HG02678 (cell line): Measurements from ENCODE around the gene PAGE2.
"Not testable (repeated sequence)": the region's sequence is repeated elsewhere in the genome, so short reads cannot be mapped to it uniquely, and the experiment has no call there.

ENCODE experiments used
- ATAC-seq: cut with Tn5 transposase; IDR thresholded peaks from one replicate; pipeline ENCODE4 v1.9.1; 2021; ENCODE audit warnings: mild to moderate bottlenecking, moderate library complexity; ENCODE audit not compliant: unreplicated experiment

PAGE2 gene

GRCh38 chrX:55120761-55121358 is 32.0 kb downstream of the PAGE2 start:
- ATAC-seq = no peak

DNA sequence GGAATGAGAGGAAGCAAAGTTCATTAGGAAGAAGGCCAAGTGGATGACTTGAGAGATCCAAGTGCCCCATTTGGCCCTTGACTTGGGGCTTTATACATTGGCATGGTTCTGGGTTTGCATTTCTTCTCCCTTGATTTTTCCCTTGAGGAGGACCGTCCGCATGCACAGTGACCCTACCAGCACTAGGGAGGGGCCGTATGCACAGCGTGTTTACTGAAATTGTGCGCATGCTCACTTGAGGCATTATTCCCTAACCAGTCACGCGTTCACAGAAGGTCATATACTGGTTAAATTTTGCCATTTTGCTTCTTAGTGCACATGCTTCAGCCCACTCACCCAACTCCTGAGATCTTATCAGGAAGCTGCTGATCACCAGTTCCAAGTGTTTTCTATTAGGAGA is 35.1 kb downstream of the PAGE2 start:
- ATAC-seq = no peak

- no peak for ATAC-seq
Measured at GRCh38 chrX:55127692-55128091, 38.9 kb downstream of the PAGE2 start.

- ATAC-seq = no peak
Measured at GRCh38 chrX:55129361-55129760, 40.5 kb downstream of the PAGE2 start.

DNA sequence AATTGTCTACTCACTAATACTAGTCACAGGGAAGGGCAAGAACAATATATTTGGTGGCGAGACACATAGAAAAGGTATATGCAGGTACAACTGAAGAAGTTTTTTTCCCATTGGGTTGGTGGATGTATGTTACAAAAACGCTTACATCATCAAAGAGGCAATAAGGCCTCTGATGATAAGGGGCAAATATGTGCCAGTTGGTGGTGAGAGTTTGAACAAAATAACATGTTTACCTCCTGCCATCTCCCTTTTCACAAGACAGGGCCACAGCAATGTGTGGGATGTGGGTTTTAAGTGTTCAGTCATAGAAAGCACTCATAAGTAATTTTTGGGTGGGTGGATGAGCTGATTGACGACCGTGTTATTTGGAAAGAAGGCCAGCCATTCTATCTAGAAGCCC is 41.7 kb downstream of the PAGE2 start:
- ATAC-seq = no peak

- ATAC-seq = no peak
Measured at GRCh38 chrX:55132416-55132815, 43.6 kb downstream of the PAGE2 start.

GRCh38 chrX:55135171-55135570 is 46.4 kb downstream of the PAGE2 start:
- ATAC-seq = no peak

GRCh38 chrX:55140800-55141199 is 52.0 kb downstream of the PAGE2 start:
- ATAC-seq = not testable (repeated sequence)
